Upper lobe of right lung (tissue), 1 donor: Measurements from ENCODE around the gene SH3TC1. TPM values are rescaled to one million over a fixed set of nuclear protein-coding genes. Genes with fewer than 3 reads are reported as not detected.
A peak's percentile ranks its signal among the peaks of the same experiment; 100 is the strongest.

Experiments
- ATAC-seq: fragments of 200-7000 bp; cut with Tn5 transposase; one replicate; pipeline ENCODE4 v1.9.1; 2020; ENCODE audit warnings: mild to moderate bottlenecking, moderate library complexity
- DNase-seq: peaks from one replicate; pipeline ENCODE4 v3.0.0-alpha.2; 2020
- H3K27ac ChIP-seq: fragments of 200-600 bp; one replicate; pipeline ENCODE4 v1.8.0; 2022
- H3K27me3 ChIP-seq: fragments of 200-600 bp; one replicate; pipeline ENCODE4 v1.8.0; 2022; ENCODE audit warnings: mild to moderate bottlenecking
- H3K36me3 ChIP-seq: fragments of 200-600 bp; one replicate; pipeline ENCODE4 v1.8.0; 2022
- H3K4me1 ChIP-seq: fragments of 200-600 bp; one replicate; pipeline ENCODE4 v1.8.0; 2022
- H3K4me3 ChIP-seq: fragments of 200-600 bp; one replicate; pipeline ENCODE4 v1.8.0; 2022; ENCODE audit warnings: mild to moderate bottlenecking
- H3K9me3 ChIP-seq: fragments of 200-600 bp; one replicate; pipeline ENCODE4 v1.8.0; 2022
- intact Hi-C: fragments of 100-400 bp; cut with DNase I; formaldehyde crosslinking; loops from one replicate; pipeline ENCODE4 v1.11.0; 2022
- total RNA-seq: library from RNA; stranded (reverse); fragmentation: NEBNext Ultra II Directional; extraction: Animal tissue kit (Norgen Biotek cat#: 25700); gene quantifications from one replicate; pipeline ENCODE4 v1.2.1, GENCODE V29; 2021
- TF ChIP-seq, protein P1 (sequence below): fragments of 200-600 bp; IDR thresholded peaks from one replicate; pipeline ENCODE4 v1.8.0; 2022; ENCODE audit warnings: antibody characterized with exemption
- donor health status: DM: no; HTN: yes; CAD: no; lungs with severe emphysema.

Gene SH3TC1
- total RNA-seq, 1 donor from 2014 or later: 71.7 TPM

DNA sequence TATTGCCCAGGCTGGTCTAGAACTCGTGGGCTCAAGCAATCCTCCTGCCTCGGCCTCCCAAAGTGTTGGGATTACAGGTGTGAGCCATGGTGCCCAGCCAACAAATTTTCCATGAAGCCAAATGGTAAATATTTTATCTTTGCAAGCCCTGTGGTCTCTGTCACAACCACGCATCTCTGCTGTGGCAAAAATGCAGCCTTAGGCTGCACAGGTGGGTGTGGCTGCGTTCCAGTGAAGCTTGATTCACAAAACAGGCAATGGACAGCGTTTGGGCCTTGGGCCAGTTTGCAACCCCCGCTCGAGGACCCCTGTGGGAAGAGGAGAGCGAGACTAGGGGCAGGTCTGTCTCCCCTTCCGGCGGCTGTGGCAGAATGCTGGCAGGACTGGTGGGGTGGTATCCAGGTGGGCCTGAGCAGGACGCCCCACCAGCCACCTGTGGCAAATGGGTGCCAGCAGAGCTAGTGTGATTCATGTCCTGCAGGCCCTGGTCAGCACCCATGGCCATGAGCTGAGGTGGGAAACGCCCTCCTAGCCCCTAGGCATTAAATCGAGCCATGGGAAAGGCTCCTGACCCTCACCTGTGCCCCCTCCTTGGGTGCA is 90.2 kb downstream of the SH3TC1 start:
- TF ChIP-seq, protein P1, sequence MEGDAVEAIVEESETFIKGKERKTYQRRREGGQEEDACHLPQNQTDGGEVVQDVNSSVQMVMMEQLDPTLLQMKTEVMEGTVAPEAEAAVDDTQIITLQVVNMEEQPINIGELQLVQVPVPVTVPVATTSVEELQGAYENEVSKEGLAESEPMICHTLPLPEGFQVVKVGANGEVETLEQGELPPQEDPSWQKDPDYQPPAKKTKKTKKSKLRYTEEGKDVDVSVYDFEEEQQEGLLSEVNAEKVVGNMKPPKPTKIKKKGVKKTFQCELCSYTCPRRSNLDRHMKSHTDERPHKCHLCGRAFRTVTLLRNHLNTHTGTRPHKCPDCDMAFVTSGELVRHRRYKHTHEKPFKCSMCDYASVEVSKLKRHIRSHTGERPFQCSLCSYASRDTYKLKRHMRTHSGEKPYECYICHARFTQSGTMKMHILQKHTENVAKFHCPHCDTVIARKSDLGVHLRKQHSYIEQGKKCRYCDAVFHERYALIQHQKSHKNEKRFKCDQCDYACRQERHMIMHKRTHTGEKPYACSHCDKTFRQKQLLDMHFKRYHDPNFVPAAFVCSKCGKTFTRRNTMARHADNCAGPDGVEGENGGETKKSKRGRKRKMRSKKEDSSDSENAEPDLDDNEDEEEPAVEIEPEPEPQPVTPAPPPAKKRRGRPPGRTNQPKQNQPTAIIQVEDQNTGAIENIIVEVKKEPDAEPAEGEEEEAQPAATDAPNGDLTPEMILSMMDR: no peak
- H3K27ac ChIP-seq: no peak overlapping the region
- ATAC-seq: no peak
- no peaks in the 10 kb centered on the region for H3K9me3 ChIP-seq
- H3K36me3 ChIP-seq: no peaks in the 10 kb centered on the region
- H3K4me3 ChIP-seq: no peak overlapping the region
- H3K27me3 ChIP-seq: no peaks in the 10 kb centered on the region
- intact Hi-C loops: no loop called here
- no peaks in the 10 kb centered on the region for H3K4me1 ChIP-seq
- peak; percentile 48 for DNase-seq

DNA sequence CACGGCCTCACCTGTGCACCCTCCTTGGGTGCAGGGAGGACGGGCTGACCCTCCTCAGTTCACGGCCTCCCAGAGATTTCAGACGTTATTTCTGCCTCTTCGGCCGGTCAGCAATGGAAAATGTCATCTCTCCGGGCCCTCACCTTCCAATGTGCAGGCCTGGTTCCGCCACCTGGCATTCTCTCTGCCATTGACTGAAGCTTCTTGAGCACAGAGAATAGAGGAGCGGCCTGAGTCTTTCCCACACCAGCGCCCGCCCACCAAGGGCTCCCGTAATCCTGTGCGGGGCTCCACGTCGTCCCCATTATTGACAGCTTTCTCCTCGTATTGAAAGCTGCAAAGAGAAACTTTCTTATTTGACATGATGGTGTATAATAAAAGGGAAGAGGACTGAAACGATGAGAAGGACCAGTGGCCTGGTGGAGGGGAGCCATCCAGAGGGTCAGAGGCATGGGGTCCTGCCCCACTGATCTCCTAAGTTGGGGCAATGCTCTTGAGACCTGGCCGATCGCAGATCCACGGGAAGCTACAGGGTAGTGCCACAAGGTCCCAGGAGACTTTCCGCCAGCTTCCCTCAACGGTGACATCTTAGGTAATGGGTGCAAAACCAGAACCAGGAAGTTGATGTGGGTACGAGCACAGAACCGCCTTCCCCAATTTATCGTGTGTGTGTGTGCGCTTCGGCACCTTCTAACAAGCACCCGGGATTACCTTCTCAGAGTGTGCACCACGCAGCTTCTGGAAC is 91.0 kb downstream of the SH3TC1 start:
- TF ChIP-seq, protein P1: no peak
- Histone ChIP-seq H3K27me3 (no peaks in the 10 kb centered on the region), H3K4me1 (no peaks in the 10 kb centered on the region), H3K4me3 (no peak overlapping the region), H3K27ac (no peak overlapping the region), H3K9me3 (no peaks in the 10 kb centered on the region), H3K36me3 (no peaks in the 10 kb centered on the region)
- intact Hi-C loops: no loop called here
- DNase-seq: peak; percentile 21
- ATAC-seq: no peak

DNA sequence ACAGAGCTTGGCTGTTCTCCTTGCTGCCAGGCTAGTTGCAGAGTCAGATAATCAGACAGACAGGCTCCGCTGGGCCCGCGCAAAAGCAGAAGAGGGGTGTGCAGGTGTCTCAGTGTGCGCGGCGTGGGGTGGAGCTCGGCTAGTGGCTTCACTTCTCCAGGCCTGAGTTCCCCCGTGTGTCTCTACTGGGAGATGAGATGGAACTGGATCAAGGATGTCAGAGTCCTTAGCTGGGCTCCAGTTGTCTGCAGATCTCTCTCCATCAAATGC is 91.5 kb downstream of the SH3TC1 start:
- Histone ChIP-seq H3K36me3 (no peaks in the 10 kb centered on the region), H3K27ac (no peak overlapping the region), H3K4me1 (no peaks in the 10 kb centered on the region), H3K27me3 (no peaks in the 10 kb centered on the region), H3K4me3 (no peak overlapping the region), H3K9me3 (no peaks in the 10 kb centered on the region)
- intact Hi-C loops: no loop called here
- TF ChIP-seq, protein P1: no peak
- no peak for ATAC-seq
- peak; percentile 8 for DNase-seq

Other genes with a start within 250 kb of the SH3TC1 start
- gene ABLIM2, start 40.5 kb upstream of the SH3TC1 start, total RNA-seq: 12.7 TPM
- 25.0 TPM for gene HTRA3, start 70.5 kb downstream of the SH3TC1 start, total RNA-seq
- gene ACOX3, start 241.4 kb downstream of the SH3TC1 start, total RNA-seq: 21.6 TPM
- 24.2 TPM for gene TRMT44, start 241.5 kb downstream of the SH3TC1 start, total RNA-seq